GM12801 (cell line): Measurements from ENCODE around the gene LDLRAD3.

Source experiments
- TF ChIP-seq, protein P1 (sequence below): IDR thresholded peaks from one replicate; pipeline ENCODE4 v1.5.1; 2011; ENCODE audit warnings: control low read depth; ENCODE audit not compliant: insufficient read length; ENCODE audit errors: extremely low read depth

LDLRAD3 gene

DNA sequence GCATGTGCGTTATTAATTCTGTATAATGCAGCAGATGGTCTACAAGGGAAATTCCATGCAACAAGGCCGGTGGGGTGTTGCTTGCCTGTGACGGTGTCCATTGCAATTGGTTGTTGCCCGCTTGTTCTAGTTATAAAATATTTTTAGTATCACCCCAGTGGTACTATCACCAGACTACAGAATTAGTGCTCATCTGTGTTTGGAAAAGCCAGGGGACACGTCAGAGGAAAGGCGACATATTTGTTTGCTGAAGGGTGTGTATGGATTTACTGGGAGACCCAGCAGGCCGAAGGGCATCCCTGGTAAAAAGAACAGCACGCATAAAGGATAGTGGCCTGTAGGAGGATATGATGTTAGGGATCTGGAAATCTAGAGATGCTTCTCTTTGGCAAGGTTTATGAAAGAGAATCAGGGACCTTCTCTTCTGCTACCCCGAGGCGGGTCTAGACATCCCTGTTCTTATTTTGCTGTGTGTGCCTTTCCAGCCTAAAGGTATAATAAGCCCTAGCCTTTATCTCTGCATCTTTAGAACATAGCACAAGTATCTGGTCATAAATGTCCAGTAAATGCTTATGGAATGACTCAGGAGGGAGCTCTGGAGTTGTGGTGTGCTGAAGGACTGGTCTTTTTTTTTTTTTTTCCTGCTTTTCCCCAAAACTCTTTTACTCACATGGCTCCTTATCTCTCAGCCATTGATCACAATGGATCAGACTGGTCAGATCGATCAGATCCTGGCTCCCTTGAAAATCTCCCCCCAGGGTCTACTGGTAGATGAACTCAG is 90.9 kb downstream of the LDLRAD3 start:
- TF ChIP-seq, protein P1, sequence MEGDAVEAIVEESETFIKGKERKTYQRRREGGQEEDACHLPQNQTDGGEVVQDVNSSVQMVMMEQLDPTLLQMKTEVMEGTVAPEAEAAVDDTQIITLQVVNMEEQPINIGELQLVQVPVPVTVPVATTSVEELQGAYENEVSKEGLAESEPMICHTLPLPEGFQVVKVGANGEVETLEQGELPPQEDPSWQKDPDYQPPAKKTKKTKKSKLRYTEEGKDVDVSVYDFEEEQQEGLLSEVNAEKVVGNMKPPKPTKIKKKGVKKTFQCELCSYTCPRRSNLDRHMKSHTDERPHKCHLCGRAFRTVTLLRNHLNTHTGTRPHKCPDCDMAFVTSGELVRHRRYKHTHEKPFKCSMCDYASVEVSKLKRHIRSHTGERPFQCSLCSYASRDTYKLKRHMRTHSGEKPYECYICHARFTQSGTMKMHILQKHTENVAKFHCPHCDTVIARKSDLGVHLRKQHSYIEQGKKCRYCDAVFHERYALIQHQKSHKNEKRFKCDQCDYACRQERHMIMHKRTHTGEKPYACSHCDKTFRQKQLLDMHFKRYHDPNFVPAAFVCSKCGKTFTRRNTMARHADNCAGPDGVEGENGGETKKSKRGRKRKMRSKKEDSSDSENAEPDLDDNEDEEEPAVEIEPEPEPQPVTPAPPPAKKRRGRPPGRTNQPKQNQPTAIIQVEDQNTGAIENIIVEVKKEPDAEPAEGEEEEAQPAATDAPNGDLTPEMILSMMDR = no peak

DNA sequence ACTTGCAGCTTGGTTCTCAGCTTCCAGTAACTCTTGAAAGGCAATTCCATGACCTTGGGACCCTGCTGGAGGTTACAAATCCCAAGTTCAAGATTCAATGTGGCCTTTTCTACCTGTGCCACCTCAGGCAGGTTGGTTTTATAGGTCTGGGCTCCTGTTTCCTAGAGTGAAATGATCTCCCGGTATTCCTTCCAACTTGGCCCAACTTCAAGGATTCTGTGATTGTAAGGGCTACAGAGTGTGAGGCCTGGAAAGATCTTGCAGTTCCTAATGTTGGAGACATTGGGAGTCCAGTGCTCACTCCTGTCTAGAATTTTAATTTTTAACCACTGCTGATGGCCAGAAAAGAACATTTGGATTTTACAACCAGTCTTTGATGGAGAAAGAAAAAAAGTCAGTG is 91.6 kb downstream of the LDLRAD3 start:
- TF ChIP-seq, protein P1 = no peak

DNA sequence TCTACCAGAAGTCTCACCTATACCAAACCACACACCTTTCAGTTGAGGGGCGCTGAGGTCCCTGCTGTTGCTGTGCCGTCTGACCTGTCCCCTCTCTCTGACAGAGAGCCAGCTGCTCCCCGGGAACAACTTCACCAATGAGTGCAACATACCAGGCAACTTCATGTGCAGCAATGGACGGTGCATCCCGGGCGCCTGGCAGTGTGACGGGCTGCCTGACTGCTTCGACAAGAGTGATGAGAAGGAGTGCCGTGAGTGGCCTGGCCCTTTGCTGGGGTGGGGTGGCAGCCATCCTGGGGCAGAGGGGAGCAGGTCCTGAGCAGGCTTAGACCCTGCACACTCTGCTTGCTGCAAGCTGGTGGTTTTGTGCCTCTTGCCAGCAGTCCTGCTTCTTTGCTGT is 92.1 kb downstream of the LDLRAD3 start:
- TF ChIP-seq, protein P1 = no peak

DNA sequence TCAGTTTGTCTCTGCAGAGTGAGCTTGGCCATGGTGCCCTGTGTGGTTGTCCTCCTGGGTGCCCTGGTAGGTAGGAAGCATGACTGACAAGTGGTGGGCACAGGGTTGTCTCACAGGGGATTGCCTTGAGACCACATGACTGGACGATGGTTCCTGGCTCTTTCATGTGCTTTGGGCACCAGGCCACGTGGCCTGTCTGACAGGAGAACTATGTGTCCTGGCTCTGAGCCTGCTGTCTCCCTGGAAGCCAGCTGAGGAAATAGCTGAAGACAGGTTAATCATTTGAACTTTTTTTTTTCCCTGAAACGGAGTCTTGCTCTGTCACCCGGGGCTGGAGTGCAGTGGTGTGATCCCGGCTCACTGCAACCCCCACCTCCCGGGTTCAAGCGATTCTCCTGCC is 93.2 kb downstream of the LDLRAD3 start:
- TF ChIP-seq, protein P1 = no peak

DNA sequence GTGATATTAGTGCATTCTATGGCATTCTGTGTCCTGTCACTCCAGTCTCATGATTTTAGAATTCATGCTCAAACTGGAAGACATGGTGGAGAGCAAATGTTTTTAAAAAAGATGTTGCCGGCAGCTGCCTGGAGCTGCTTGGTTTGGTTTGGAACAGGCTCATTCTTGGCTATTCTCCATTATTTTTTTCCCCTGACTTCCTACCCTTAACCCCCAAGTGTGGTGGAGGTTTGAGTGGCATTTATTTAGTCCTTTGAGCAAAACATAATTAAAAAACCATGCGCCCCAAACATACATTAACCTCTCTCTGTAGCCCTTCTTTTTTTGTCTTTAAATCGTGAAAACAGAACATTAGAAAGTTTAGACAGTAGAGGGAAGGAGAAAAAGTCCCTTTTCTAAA is 94.7 kb downstream of the LDLRAD3 start:
- TF ChIP-seq, protein P1 = no peak

DNA sequence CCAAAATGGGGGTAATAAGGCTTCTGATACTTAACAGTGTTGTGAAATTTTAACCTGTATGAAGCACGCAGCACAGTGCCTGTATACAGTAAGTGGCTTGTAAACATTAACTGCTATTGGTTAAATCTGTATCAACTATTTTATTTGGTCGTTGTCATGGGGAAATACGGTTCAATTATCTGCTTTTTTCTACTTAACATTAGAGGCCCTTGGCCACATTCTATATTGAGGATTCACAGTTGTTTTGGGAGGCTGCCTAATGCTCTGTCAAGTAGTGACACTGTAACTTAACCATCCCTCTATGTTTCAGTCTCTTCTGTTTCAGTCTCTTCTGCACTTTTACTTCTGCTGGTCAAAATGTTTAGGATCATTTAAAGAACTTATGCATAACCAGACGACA is 95.6 kb downstream of the LDLRAD3 start:
- TF ChIP-seq, protein P1 = no peak

DNA sequence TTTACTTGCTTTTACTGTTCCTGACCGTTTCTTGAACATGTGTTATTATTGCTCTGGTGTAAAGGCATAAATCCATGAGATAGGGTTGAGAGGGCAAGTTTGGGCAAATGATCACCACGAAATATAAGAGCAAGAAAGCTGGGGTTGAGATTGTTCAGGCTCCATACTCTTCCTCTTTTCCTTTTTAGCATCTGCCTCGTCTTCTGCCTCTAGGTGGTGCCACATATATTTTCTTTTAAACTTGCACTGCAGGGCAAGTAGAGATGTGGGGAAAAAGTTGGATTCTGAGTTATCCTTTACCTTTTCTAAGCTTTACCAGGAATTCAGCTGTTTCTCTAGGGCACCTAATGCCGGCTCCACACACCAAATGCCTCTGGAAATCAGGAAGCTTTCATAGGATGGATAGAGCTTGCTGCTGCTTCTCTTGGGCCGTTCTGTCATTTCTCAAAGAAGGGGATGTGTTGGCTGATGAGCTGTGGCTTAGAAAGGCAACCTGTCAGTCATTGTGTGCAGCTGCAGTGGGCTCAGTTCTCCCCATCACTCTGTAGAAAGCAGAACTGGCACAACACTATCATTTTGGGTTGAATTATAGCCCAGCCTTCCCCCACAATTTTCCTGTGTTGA is 98.2 kb downstream of the LDLRAD3 start:
- TF ChIP-seq, protein P1 = no peak
